ENCODE measurements around the gene NXNL1. TPM values are rescaled to one million over a fixed set of nuclear protein-coding genes. Genes with fewer than 3 reads are reported as not detected.
"Not testable (repeated sequence)": the region's sequence is repeated elsewhere in the genome, so short reads cannot be mapped to it uniquely, and the experiment has no call there.

Gene NXNL1
- total RNA-seq: not detected
- long read RNA-seq: 0 reads

- ATAC-seq: no peak
- DNase-seq: no peak
- no peaks in the 10 kb centered on the region for H3K36me3 ChIP-seq
- H3K27ac ChIP-seq: no peak within 1 kb of the TSS
- intact Hi-C loops (cut with DNase I): no loop called here
- H3K9me3 ChIP-seq: no peaks in the 10 kb centered on the region
- peaks cover 29% of the 10 kb centered on the region for H3K27me3 ChIP-seq (ENCODE audit: low read depth)
- no peaks in the 10 kb centered on the region for H3K4me1 ChIP-seq
- no peak within 1 kb of the TSS for H3K4me3 ChIP-seq
- no peak for TF ChIP-seq CTCF (IDR thresholded peaks at IDR 0.05)
Measured at GRCh38 chr19:17460372-17461230, at the start of gene NXNL1. Gene NXNL1, minus strand, starts transcription at chr19:17460926. Its CDS starts 57 bp downstream, at chr19:17460869.

GRCh38 chr19:17508558-17508933 is 47.8 kb upstream of the NXNL1 start:
- H3K4me3 ChIP-seq; DNase-seq; H3K9me3 ChIP-seq; H3K27me3 ChIP-seq (ENCODE audit: low read depth); intact Hi-C loops (cut with DNase I); ATAC-seq; H3K27ac ChIP-seq: not testable (repeated sequence)
- peaks cover 22% of the 10 kb centered on the region for H3K36me3 ChIP-seq
- peaks cover 43% of the 10 kb centered on the region for H3K4me1 ChIP-seq

- Histone ChIP-seq H3K9me3 (no peaks in the 10 kb centered on the region), H3K27me3 (ENCODE audit: low read depth) (no peaks in the 10 kb centered on the region), H3K27ac (no peak overlapping the region), H3K4me1 (peaks cover 28% of the 10 kb centered on the region), H3K36me3 (peaks cover 22% of the 10 kb centered on the region), H3K4me3 (no peak overlapping the region)
- DNase-seq (no peak), ATAC-seq (no peak)
- TF ChIP-seq CTCF (IDR thresholded peaks at IDR 0.05): no peak
- intact Hi-C loops (cut with DNase I): no loop called here
Measured at GRCh38 chr19:17506745-17507144, 46.0 kb upstream of the NXNL1 start.

- peaks cover 34% of the 10 kb centered on the region for H3K36me3 ChIP-seq
- ATAC-seq: no peak
- no peak for TF ChIP-seq CTCF (IDR thresholded peaks at IDR 0.05)
- H3K27me3 ChIP-seq (ENCODE audit: low read depth): no peaks in the 10 kb centered on the region
- no peaks in the 10 kb centered on the region for H3K9me3 ChIP-seq
- no peak for DNase-seq
- H3K4me1 ChIP-seq: peaks cover 29% of the 10 kb centered on the region
- no peak overlapping the region for H3K4me3 ChIP-seq
- no peak overlapping the region for H3K27ac ChIP-seq
- intact Hi-C loops (cut with DNase I): no loop called here
Measured at GRCh38 chr19:17505223-17505622, 44.5 kb upstream of the NXNL1 start.

- DNase-seq (no peak), ATAC-seq (no peak)
- intact Hi-C loops (cut with DNase I): no loop called here
- peaks cover 29% of the 10 kb centered on the region for H3K4me1 ChIP-seq
- no peak overlapping the region for H3K4me3 ChIP-seq
- H3K27ac ChIP-seq: no peak overlapping the region
- no peak for TF ChIP-seq CTCF (IDR thresholded peaks at IDR 0.05)
- H3K9me3 ChIP-seq: no peaks in the 10 kb centered on the region
- H3K27me3 ChIP-seq (ENCODE audit: low read depth): no peaks in the 10 kb centered on the region
- peaks cover 34% of the 10 kb centered on the region for H3K36me3 ChIP-seq
Measured at GRCh38 chr19:17504456-17504855, 43.7 kb upstream of the NXNL1 start.

- DNase-seq: no peak
- H3K9me3 ChIP-seq: no peaks in the 10 kb centered on the region
- no peak for ATAC-seq
- no peak overlapping the region for H3K4me3 ChIP-seq
- no peak for TF ChIP-seq CTCF (IDR thresholded peaks at IDR 0.05)
- peaks cover 31% of the 10 kb centered on the region for H3K4me1 ChIP-seq
- H3K27ac ChIP-seq: no peak overlapping the region
- H3K27me3 ChIP-seq (ENCODE audit: low read depth): no peaks in the 10 kb centered on the region
- H3K36me3 ChIP-seq: peaks cover 34% of the 10 kb centered on the region
- intact Hi-C loops (cut with DNase I): no loop called here
Measured at GRCh38 chr19:17504030-17504429, 43.3 kb upstream of the NXNL1 start.

Data from lower lobe of right lung (tissue), 2 donors.